Kidney (tissue), 14 donors: ENCODE results near the gene ZC3H8. TPM values are rescaled to one million over a fixed set of nuclear protein-coding genes. Genes with fewer than 3 reads are reported as not detected.

Experiments used
- DNase-seq, 5 donors: peaks; one replicate each; pipeline ENCODE4 v3.0.0-alpha.2; 2013 to 2020
- FAIRE-seq: peaks from 2 replicates; lab custom pipeline; 2012; peaks lifted over from hg19 to GRCh38; lab: Jason Lieb, UNC
- H3K27ac ChIP-seq, 2 donors: one replicate each; pipeline ENCODE4 v1.7.0; 2013; ENCODE audit warnings: low read depth in 2 of 2, low read length in 2 of 2, inconsistent platforms in 1 of 2
- H3K27me3 ChIP-seq: one replicate; pipeline ENCODE4 v1.7.1; 2013; ENCODE audit warnings: low read length, inconsistent platforms; ENCODE audit not compliant: control insufficient read depth, insufficient read depth
- H3K36me3 ChIP-seq, 3 donors: one replicate each; pipeline versions ENCODE4 v1.7.0 to v1.7.1; 2013; ENCODE audit warnings: low read length in 3 of 3, control low read depth in 1 of 3, inconsistent platforms in 1 of 3; ENCODE audit not compliant: insufficient read depth in 3 of 3, control insufficient read depth in 2 of 3
- H3K4me1 ChIP-seq, 3 donors: one replicate each; pipeline versions ENCODE4 v1.7.0 to v1.7.1; 2013; ENCODE audit warnings: low read length in 3 of 3, inconsistent platforms in 1 of 3, low read depth in 1 of 3; ENCODE audit not compliant: control insufficient read depth in 2 of 3, insufficient read depth in 2 of 3
- H3K4me3 ChIP-seq, 3 donors: one replicate each; pipeline versions ENCODE4 v1.7.0 to v1.8.1; 2013; ENCODE audit warnings: low read length in 3 of 3, control low read depth in 1 of 3, inconsistent platforms in 1 of 3
- H3K9ac ChIP-seq, 3 donors: one replicate each; pipeline versions ENCODE4 v1.7.0 to v1.7.1; 2013; ENCODE audit warnings: low read length in 3 of 3, control low read depth in 1 of 3, inconsistent platforms in 1 of 3
- H3K9me3 ChIP-seq, 3 donors: one replicate each; pipeline versions ENCODE4 v1.7.0 to v1.7.1; 2013; ENCODE audit warnings: low read length in 3 of 3, control low read depth in 1 of 3, inconsistent platforms in 1 of 3; ENCODE audit not compliant: control insufficient read depth in 2 of 3, insufficient read depth in 1 of 3
- intact Hi-C: fragments of 100-400 bp; cut with DNase I; formaldehyde crosslinking; loops from one replicate; pipeline ENCODE4 v1.11.1; 2022
- polyA plus RNA-seq: library from polyadenylated mRNA; stranded (reverse); fragments of 350-450 nt; fragmentation: Illumina TruSeq; extraction: RNeasy Lipid Tissue Mini Kit (QIAGEN cat#74804); gene quantifications from one replicate; pipeline ENCODE4 v1.2.3, GENCODE V29; 2014; ENCODE audit warnings: low read depth, low replicate concordance; ENCODE audit not compliant: insufficient read depth
- total RNA-seq: library from RNA; stranded (reverse); fragmentation: NEBNext Ultra II Directional; extraction: Animal tissue kit (Norgen Biotek cat#: 25700); gene quantifications from one replicate; pipeline ENCODE4 v1.2.1, GENCODE V29; 2021
- TF ChIP-seq, protein P1 (sequence below): IDR thresholded peaks from 3 replicates; pipeline ENCODE4 v1.5.1; 2012; ENCODE audit warnings: mild to moderate bottlenecking, moderate library complexity, borderline replicate concordance; ENCODE audit not compliant: insufficient read depth; ENCODE audit errors: extremely low read depth
- donor health status: control.
- donor health status: control.
- donor health status: control.
- donor health status: control.
- donor health status: control.
- donor health status: DM: yes; HTN: yes; CAD: no.
- donor health status: Normal renal cell carcinoma (clear cell type).

The ZC3H8 gene
- total and polyA plus RNA-seq, 2 donors from 2014 or later: 6.8 to 8.3 TPM

DNA sequence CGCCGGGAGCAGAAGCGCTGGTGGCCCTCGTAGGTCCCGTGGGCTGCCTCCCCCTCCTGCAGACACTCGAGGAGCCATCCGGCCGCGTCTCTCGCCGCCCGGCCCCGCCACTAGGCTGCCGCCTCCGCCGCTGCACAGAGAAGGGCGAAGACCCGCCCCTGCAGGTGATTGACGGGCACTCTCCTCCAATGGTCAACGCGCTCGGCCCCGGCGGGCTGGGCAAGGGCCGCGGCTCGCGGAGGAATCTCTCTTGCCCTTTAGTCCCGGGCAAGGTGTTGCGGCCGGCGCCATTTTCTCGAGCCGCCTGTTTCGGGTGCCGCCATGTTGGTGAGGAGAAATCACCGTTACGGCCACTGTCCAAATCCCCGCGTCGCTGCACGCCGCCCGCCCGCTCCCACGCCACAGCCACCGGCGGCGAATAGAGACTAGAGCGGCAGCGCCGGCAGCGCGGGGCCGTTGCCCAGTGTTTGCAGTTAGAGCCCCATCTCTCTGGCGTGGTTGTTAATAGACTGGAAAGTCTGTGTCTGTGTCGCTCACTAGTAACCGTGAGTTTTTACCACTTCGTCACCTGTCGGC lies 20.6 kb upstream of the ZC3H8 start, which contains the start of gene ZC3H6:
Gene ZC3H6, plus strand, starts transcription at position 287 of the 576 bp plus-strand sequence. CDS start 398 bp downstream, outside the sequence.
- Histone ChIP-seq H3K4me1 (no peaks in the 10 kb centered on the region), H3K27ac (peak within 1 kb of the TSS; percentile 100), H3K27me3 (no peaks in the 10 kb centered on the region), H3K9me3 (no peaks in the 10 kb centered on the region), H3K36me3 (no peaks in the 10 kb centered on the region), H3K4me3 (peak within 1 kb of the TSS; percentile 88 to 94 (median 91)), H3K9ac (peak within 1 kb of the TSS; percentile 87 to 100 (median 100))
- intact Hi-C loops: no loop called here
- FAIRE-seq: peak; percentile 17
- peak; percentile 99 to 100 (median 99) for DNase-seq
- TF ChIP-seq, protein P1, sequence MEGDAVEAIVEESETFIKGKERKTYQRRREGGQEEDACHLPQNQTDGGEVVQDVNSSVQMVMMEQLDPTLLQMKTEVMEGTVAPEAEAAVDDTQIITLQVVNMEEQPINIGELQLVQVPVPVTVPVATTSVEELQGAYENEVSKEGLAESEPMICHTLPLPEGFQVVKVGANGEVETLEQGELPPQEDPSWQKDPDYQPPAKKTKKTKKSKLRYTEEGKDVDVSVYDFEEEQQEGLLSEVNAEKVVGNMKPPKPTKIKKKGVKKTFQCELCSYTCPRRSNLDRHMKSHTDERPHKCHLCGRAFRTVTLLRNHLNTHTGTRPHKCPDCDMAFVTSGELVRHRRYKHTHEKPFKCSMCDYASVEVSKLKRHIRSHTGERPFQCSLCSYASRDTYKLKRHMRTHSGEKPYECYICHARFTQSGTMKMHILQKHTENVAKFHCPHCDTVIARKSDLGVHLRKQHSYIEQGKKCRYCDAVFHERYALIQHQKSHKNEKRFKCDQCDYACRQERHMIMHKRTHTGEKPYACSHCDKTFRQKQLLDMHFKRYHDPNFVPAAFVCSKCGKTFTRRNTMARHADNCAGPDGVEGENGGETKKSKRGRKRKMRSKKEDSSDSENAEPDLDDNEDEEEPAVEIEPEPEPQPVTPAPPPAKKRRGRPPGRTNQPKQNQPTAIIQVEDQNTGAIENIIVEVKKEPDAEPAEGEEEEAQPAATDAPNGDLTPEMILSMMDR: peak; percentile 35

DNA sequence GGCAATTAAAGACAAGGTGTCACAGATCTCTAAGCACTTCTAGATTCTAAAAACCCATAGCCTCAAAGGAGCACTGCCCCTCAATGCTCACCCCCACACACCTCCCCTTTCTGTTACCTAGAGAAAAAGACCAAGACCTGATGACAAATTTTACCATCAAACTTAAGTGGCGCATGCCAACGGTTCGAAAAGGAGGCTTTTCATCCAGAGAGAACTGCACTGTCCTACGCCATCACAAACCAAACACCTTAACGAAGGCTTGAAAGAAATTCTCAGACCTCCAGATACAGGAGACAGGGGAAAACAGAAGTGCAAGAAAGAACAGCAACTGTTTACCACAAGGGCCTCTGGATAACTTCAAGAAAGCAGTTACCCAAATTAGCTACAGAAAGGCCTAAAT lies 18.5 kb upstream of the ZC3H8 start:
- TF ChIP-seq, protein P1: no peak
- no peak overlapping the region for H3K4me3 ChIP-seq
- H3K36me3 ChIP-seq: no peaks in the 10 kb centered on the region
- H3K9ac ChIP-seq: no peak overlapping the region
- no peaks in the 10 kb centered on the region for H3K4me1 ChIP-seq
- no peaks in the 10 kb centered on the region for H3K27me3 ChIP-seq
- H3K9me3 ChIP-seq: no peaks in the 10 kb centered on the region
- FAIRE-seq (no peak), DNase-seq (no peak)
- intact Hi-C loops: no loop called here
- no peak overlapping the region for H3K27ac ChIP-seq

DNA sequence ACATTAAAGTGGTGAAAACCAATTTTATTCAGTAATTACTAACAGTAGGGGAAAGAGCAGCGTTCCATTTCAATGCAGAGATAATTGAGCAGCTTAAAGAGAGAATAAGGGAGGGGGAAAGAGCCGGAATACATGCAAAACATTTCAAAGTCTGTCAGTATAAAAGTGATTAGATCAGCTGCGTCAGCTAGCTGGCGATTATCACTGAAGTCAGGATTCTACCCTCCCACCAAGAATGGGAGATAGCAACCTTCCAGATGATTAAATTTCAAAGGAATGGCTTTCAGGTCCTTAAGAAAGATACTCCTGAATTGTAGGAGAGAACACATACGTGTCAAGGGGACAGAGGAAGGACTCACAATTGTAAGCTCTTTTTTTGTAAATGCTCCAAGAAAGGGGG lies 17.8 kb upstream of the ZC3H8 start:
- Histone ChIP-seq H3K9ac (no peak overlapping the region), H3K27ac (no peak overlapping the region), H3K4me1 (no peaks in the 10 kb centered on the region), H3K4me3 (no peak overlapping the region), H3K27me3 (no peaks in the 10 kb centered on the region), H3K9me3 (no peaks in the 10 kb centered on the region), H3K36me3 (no peaks in the 10 kb centered on the region)
- TF ChIP-seq, protein P1: no peak
- FAIRE-seq: no peak
- intact Hi-C loops: no loop called here
- DNase-seq: no peak
